Pulmonary artery endothelial cell (primary cell): Measurements from ENCODE around the gene OCA2. TPM values are rescaled to one million over a fixed set of nuclear protein-coding genes. Genes with fewer than 3 reads are reported as not detected.

Source experiments
- DNase-seq: peaks from one replicate; pipeline ENCODE4 v3.0.0-alpha.2; 2011; ENCODE audit warnings: low read depth, low spot score
- total RNA-seq: library from RNA; depleted of rRNA; stranded (reverse); fragments of >200 nt; gene quantifications from 2 replicates; pipeline ENCODE4 v1.2.3, GENCODE V29; 2014

Gene OCA2
- total RNA-seq, 1 donor from 2014 or later: not detected

- no peak for DNase-seq
Observed at GRCh38 chr15:27873039-27873438, 226.1 kb downstream of the OCA2 start.

- DNase-seq: no peak
Observed at GRCh38 chr15:27872355-27872754, 226.8 kb downstream of the OCA2 start.

GRCh38 chr15:27871902-27872260 is 227.2 kb downstream of the OCA2 start:
- DNase-seq: no peak

GRCh38 chr15:27871078-27871901 is 227.8 kb downstream of the OCA2 start:
- no peak for DNase-seq

GRCh38 chr15:27870320-27870719 is 228.8 kb downstream of the OCA2 start:
- no peak for DNase-seq

GRCh38 chr15:27869697-27870281 is 229.3 kb downstream of the OCA2 start:
- no peak for DNase-seq

GRCh38 chr15:27868828-27869404 is 230.2 kb downstream of the OCA2 start:
- DNase-seq: no peak

- no peak for DNase-seq
Observed at GRCh38 chr15:27867861-27868260, 231.3 kb downstream of the OCA2 start.

GRCh38 chr15:27866505-27867165 is 232.5 kb downstream of the OCA2 start:
- DNase-seq: no peak

- DNase-seq: no peak
Observed at GRCh38 chr15:27865926-27866325, 233.2 kb downstream of the OCA2 start.

- no peak for DNase-seq
Observed at GRCh38 chr15:27865323-27865922, 233.7 kb downstream of the OCA2 start.

GRCh38 chr15:27864719-27865118 is 234.4 kb downstream of the OCA2 start:
- DNase-seq: no peak

- no peak for DNase-seq
Observed at GRCh38 chr15:27864086-27864485, 235.0 kb downstream of the OCA2 start.

GRCh38 chr15:27863000-27863399 is 236.1 kb downstream of the OCA2 start:
- no peak for DNase-seq

- no peak for DNase-seq
Observed at GRCh38 chr15:27861171-27861570, 237.9 kb downstream of the OCA2 start.

GRCh38 chr15:27855137-27855536 is 244.0 kb downstream of the OCA2 start:
- no peak for DNase-seq

- no peak for DNase-seq
Observed at GRCh38 chr15:27854601-27855000, 244.5 kb downstream of the OCA2 start.

GRCh38 chr15:27853624-27854455 is 245.3 kb downstream of the OCA2 start:
- DNase-seq: no peak

- DNase-seq: no peak
Observed at GRCh38 chr15:27851858-27852210, 247.3 kb downstream of the OCA2 start.

- DNase-seq: no peak
Observed at GRCh38 chr15:27850981-27851857, 247.9 kb downstream of the OCA2 start.
